ENCODE data around the gene ZNF8. TPM values are rescaled to one million over a fixed set of nuclear protein-coding genes. Genes with fewer than 3 reads are reported as not detected.
"Not testable (repeated sequence)": the region's sequence is repeated elsewhere in the genome, so short reads cannot be mapped to it uniquely, and the experiment has no call there.

ZNF8 gene
- total RNA-seq, 2 donors from 2014 or later, result 3.5 to 4.1 TPM

- intact Hi-C loops (cut with DNase I, micrococcal nuclease), result no loop called here
- ATAC-seq (no peak), DNase-seq (no peak)
Observed at GRCh38 chr19:58284199-58284598, 5.4 kb downstream of the ZNF8 start.

- DNase-seq (no peak), ATAC-seq (no peak)
- intact Hi-C loops (cut with DNase I, micrococcal nuclease), result no loop called here
Observed at GRCh38 chr19:58291943-58292342, 13.2 kb downstream of the ZNF8 start.

- ATAC-seq (no peak), DNase-seq (no peak)
- intact Hi-C loops (cut with DNase I, micrococcal nuclease), result no loop called here
Observed at GRCh38 chr19:58294743-58295374, 16.1 kb downstream of the ZNF8 start.

- ATAC-seq (no peak), DNase-seq (no peak)
- intact Hi-C loops (cut with DNase I, micrococcal nuclease), result no loop called here
Observed at GRCh38 chr19:58296104-58296503, 17.3 kb downstream of the ZNF8 start.

- intact Hi-C loops (cut with DNase I, micrococcal nuclease), result no loop called here
- ATAC-seq (no peak), DNase-seq (no peak)
Observed at GRCh38 chr19:58300620-58301019, 21.9 kb downstream of the ZNF8 start.

GRCh38 chr19:58304255-58304654, 25.5 kb downstream of the ZNF8 start:
- ATAC-seq (no peak), DNase-seq (no peak)
- intact Hi-C loops (cut with DNase I, micrococcal nuclease), result no loop called here

- intact Hi-C loops (cut with DNase I, micrococcal nuclease), result no loop called here
- no peak for DNase-seq
- ATAC-seq, result peak; percentile 9
Observed at GRCh38 chr19:58304748-58305064, 26.0 kb downstream of the ZNF8 start.

- intact Hi-C loops (cut with DNase I, micrococcal nuclease), result no loop called here
- DNase-seq, result peak; percentile 95 to 97
- ATAC-seq, result peak; percentile 98
Observed at GRCh38 chr19:58305065-58305931, 26.5 kb downstream of the ZNF8 start, which contains the start of gene ERVK3-1. Gene ERVK3-1, plus strand, starts transcription at chr19:58305377. Its CDS starts 6,792 bp downstream, at chr19:58312169.

GRCh38 chr19:58305932-58306323, 27.2 kb downstream of the ZNF8 start:
- intact Hi-C loops (cut with DNase I, micrococcal nuclease), result no loop called here

GRCh38 chr19:58307736-58308135, 29.0 kb downstream of the ZNF8 start:
- no peak for ATAC-seq
- intact Hi-C loops (cut with DNase I, micrococcal nuclease), result no loop called here
- DNase-seq, result no peak

More at GRCh38 chr19:58305932-58306323, 27.2 kb downstream of the ZNF8 start:
- DNase-seq (peak in 1 of 2 donors; percentile 27), ATAC-seq (peak; percentile 52)

GRCh38 chr19:58310685-58311084, 31.9 kb downstream of the ZNF8 start:
- intact Hi-C loops (cut with DNase I, micrococcal nuclease); ATAC-seq; DNase-seq: not testable (repeated sequence)

GRCh38 chr19:58311345-58311865, 32.6 kb downstream of the ZNF8 start:
- no peak for DNase-seq
- ATAC-seq, result no peak
- intact Hi-C loops (cut with DNase I, micrococcal nuclease), result no loop called here

- intact Hi-C loops (cut with DNase I, micrococcal nuclease), result no loop called here
- ATAC-seq (no peak), DNase-seq (no peak)
Observed at GRCh38 chr19:58315580-58315979, 36.8 kb downstream of the ZNF8 start.

GRCh38 chr19:58317476-58318072, 38.8 kb downstream of the ZNF8 start:
- intact Hi-C loops (cut with DNase I, micrococcal nuclease), result no loop called here
- ATAC-seq, result no peak
- DNase-seq, result no peak

- intact Hi-C loops (cut with DNase I, micrococcal nuclease), result no loop called here
- no peak for ATAC-seq
- DNase-seq, result no peak
Observed at GRCh38 chr19:58318297-58318696, 39.5 kb downstream of the ZNF8 start.

- intact Hi-C loops (cut with DNase I, micrococcal nuclease), result no loop called here
- no peak for DNase-seq
- ATAC-seq, result no peak
Observed at GRCh38 chr19:58319241-58319640, 40.5 kb downstream of the ZNF8 start.

GRCh38 chr19:58325311-58326022, 46.7 kb downstream of the ZNF8 start:
- intact Hi-C loops (cut with DNase I, micrococcal nuclease), result no loop called here
- DNase-seq (no peak), ATAC-seq (no peak)

GRCh38 chr19:58326501-58326913, 47.8 kb downstream of the ZNF8 start:
- no peak for DNase-seq

More at GRCh38 chr19:58326501-58326913, 47.8 kb downstream of the ZNF8 start:
- intact Hi-C loops (cut with DNase I, micrococcal nuclease), result no loop called here
- ATAC-seq, result peak; percentile 19
